Trophoblast cell (in vitro differentiated cells and primary cell): ENCODE results near the gene VPS16.
A peak's percentile ranks its signal among the peaks of the same experiment; 100 is the strongest.

Experiments used
- DNase-seq, 2 donors: peaks; one replicate each; pipeline ENCODE4 v3.0.0-alpha.2; 2016
- H2AFZ ChIP-seq: 2 replicates; pipeline ENCODE4 v1.6.1; 2013; ENCODE audit warnings: low read length, moderate library complexity, mild to moderate bottlenecking; ENCODE audit not compliant: insufficient read depth, poor library complexity
- H2AK5ac ChIP-seq: 2 replicates; pipeline ENCODE4 v1.6.1; 2013; ENCODE audit warnings: mild to moderate bottlenecking, low read length
- H2BK120ac ChIP-seq: 2 replicates; pipeline ENCODE4 v1.6.1; 2013; ENCODE audit warnings: low read length, mild to moderate bottlenecking, moderate library complexity; ENCODE audit not compliant: insufficient read depth, poor library complexity
- H2BK12ac ChIP-seq: 2 replicates; pipeline ENCODE4 v1.6.1; 2013; ENCODE audit warnings: mild to moderate bottlenecking, low read length, moderate library complexity
- H2BK5ac ChIP-seq: 2 replicates; pipeline ENCODE4 v1.6.1; 2013; ENCODE audit warnings: low read length, low read depth, moderate library complexity, mild to moderate bottlenecking; ENCODE audit not compliant: poor library complexity
- H3K14ac ChIP-seq: 2 replicates; pipeline ENCODE4 v1.6.1; 2013; ENCODE audit warnings: mild to moderate bottlenecking, low read length
- H3K18ac ChIP-seq: 2 replicates; pipeline ENCODE4 v1.6.1; 2013; ENCODE audit warnings: mild to moderate bottlenecking, low read length
- H3K23ac ChIP-seq: 2 replicates; pipeline ENCODE4 v1.6.1; 2013; ENCODE audit warnings: low read length
- H3K27ac ChIP-seq: 2 replicates; pipeline ENCODE4 v1.5.1; 2013; ENCODE audit warnings: low read depth, mild to moderate bottlenecking, inconsistent platforms, low read length, moderate library complexity
- H3K27me3 ChIP-seq: 2 replicates; pipeline ENCODE4 v1.6.1; 2013; ENCODE audit warnings: inconsistent platforms, mild to moderate bottlenecking, low read length, moderate library complexity; ENCODE audit not compliant: insufficient read depth
- H3K36me3 ChIP-seq, 2 experiments: 1 replicate in 1 of 2; 2 replicates in 1 of 2; pipeline ENCODE4 v1.6.1; 2013; ENCODE audit warnings: low read length in 2 of 2, mild to moderate bottlenecking in 2 of 2, moderate library complexity in 1 of 2; ENCODE audit not compliant: insufficient read depth in 2 of 2, control insufficient read depth in 1 of 2
- H3K4ac ChIP-seq: 2 replicates; pipeline ENCODE4 v1.6.1; 2013; ENCODE audit warnings: low read depth, mild to moderate bottlenecking, low read length, moderate library complexity
- H3K4me1 ChIP-seq, 2 experiments: 1 replicate in 1 of 2; 2 replicates in 1 of 2; pipeline ENCODE4 v1.6.1; 2013; ENCODE audit warnings: low read length in 2 of 2, mild to moderate bottlenecking in 2 of 2, moderate library complexity in 1 of 2; ENCODE audit not compliant: insufficient read depth in 2 of 2, control insufficient read depth in 1 of 2
- H3K4me2 ChIP-seq: 2 replicates; pipeline ENCODE4 v1.6.1; 2013; ENCODE audit warnings: inconsistent platforms, mild to moderate bottlenecking, low read length, moderate library complexity
- H3K4me3 ChIP-seq: 2 replicates; pipeline ENCODE4 v1.5.1; 2013; ENCODE audit warnings: mild to moderate bottlenecking, low read depth, low read length, inconsistent platforms
- H3K79me1 ChIP-seq: one replicate; pipeline ENCODE4 v1.6.1; 2013; ENCODE audit warnings: low read length
- H3K79me2 ChIP-seq: 2 replicates; pipeline ENCODE4 v1.6.1; 2013; ENCODE audit warnings: low read length, mild to moderate bottlenecking; ENCODE audit not compliant: control insufficient read depth, insufficient read depth, poor library complexity
- H3K9ac ChIP-seq: 2 replicates; pipeline ENCODE4 v1.6.1; 2013; ENCODE audit warnings: mild to moderate bottlenecking, low read length
- H3K9me3 ChIP-seq: 2 replicates; pipeline ENCODE4 v1.6.1; 2013; ENCODE audit warnings: low read depth, mild to moderate bottlenecking, control low read depth, inconsistent platforms, low read length; ENCODE audit not compliant: insufficient read depth
- H4K12ac ChIP-seq: 2 replicates; pipeline ENCODE4 v1.6.1; 2013; ENCODE audit warnings: low read depth, mild to moderate bottlenecking, low read length, moderate library complexity
- H4K8ac ChIP-seq: 2 replicates; pipeline ENCODE4 v1.6.1; 2013; ENCODE audit warnings: low read depth, mild to moderate bottlenecking, low read length, moderate library complexity
- H4K91ac ChIP-seq: one replicate; pipeline ENCODE4 v1.6.1; 2013; ENCODE audit warnings: low read depth, mild to moderate bottlenecking, low read length, moderate library complexity
- WGBS: extraction: QIAGEN DNeasy Blood & Tissue Kit; methylation state at CpG from one replicate; pipeline ENCODE4 v1.1.7; 2013; ENCODE audit warnings: missing lambda C conversion rate; ENCODE audit not compliant: insufficient read length, insufficient coverage; ENCODE audit errors: extremely low coverage; 5-methylcytosine and 5-hydroxymethylcytosine counted together

VPS16 gene

GRCh38 chr20:2812189-2812588, 28.4 kb upstream of the VPS16 start:
- H3K79me2 ChIP-seq, result no peaks in the 10 kb centered on the region
- H3K23ac ChIP-seq, result no peak overlapping the region
- H3K4me2 ChIP-seq, result no peak overlapping the region
- no peak overlapping the region for H3K4ac ChIP-seq
- H4K12ac ChIP-seq, result no peak overlapping the region
- no peak overlapping the region for H4K8ac ChIP-seq
- H3K9ac ChIP-seq, result no peak overlapping the region
- H2AFZ ChIP-seq, result no peak overlapping the region
- H3K36me3 ChIP-seq, result no peaks in the 10 kb centered on the region
- no peak overlapping the region for H3K4me3 ChIP-seq
- DNase-seq, result no peak
- no CpG with 5 or more reads among the region's 3 CpGs for WGBS
- no peak overlapping the region for H2BK5ac ChIP-seq
- H3K14ac ChIP-seq, result no peak overlapping the region
- H2AK5ac ChIP-seq, result no peak overlapping the region
- H2BK120ac ChIP-seq, result no peak overlapping the region
- no peak overlapping the region for H3K27ac ChIP-seq
- peaks cover 2 to 11% of the 10 kb centered on the region in 2 experiments for H3K4me1 ChIP-seq
- H3K79me1 ChIP-seq, result no peaks in the 10 kb centered on the region
- no peak overlapping the region for H3K18ac ChIP-seq
- H2BK12ac ChIP-seq, result no peak overlapping the region
- H4K91ac ChIP-seq, result no peak overlapping the region
- H3K27me3 ChIP-seq, result peaks cover 5% of the 10 kb centered on the region
- H3K9me3 ChIP-seq, result no peaks in the 10 kb centered on the region

- no peak overlapping the region for H3K9ac ChIP-seq
- H2BK120ac ChIP-seq, result no peak overlapping the region
- H3K4ac ChIP-seq, result no peak overlapping the region
- no peak overlapping the region for H4K12ac ChIP-seq
- H4K91ac ChIP-seq, result no peak overlapping the region
- no peak overlapping the region for H3K27ac ChIP-seq
- DNase-seq, result peak; percentile 65 to 79
- H3K79me2 ChIP-seq, result no peaks in the 10 kb centered on the region
- no peaks in the 10 kb centered on the region for H3K79me1 ChIP-seq
- no peak overlapping the region for H2BK12ac ChIP-seq
- H3K27me3 ChIP-seq, result no peaks in the 10 kb centered on the region
- no peaks in the 10 kb centered on the region for H3K9me3 ChIP-seq
- no peak overlapping the region for H2BK5ac ChIP-seq
- peaks cover 2 to 11% of the 10 kb centered on the region in 2 experiments for H3K4me1 ChIP-seq
- H3K4me2 ChIP-seq, result no peak overlapping the region
- H3K4me3 ChIP-seq, result no peak overlapping the region
- no peak overlapping the region for H2AK5ac ChIP-seq
- H3K14ac ChIP-seq, result no peak overlapping the region
- H3K36me3 ChIP-seq, result no peaks in the 10 kb centered on the region
- H3K18ac ChIP-seq, result no peak overlapping the region
- no peak overlapping the region for H3K23ac ChIP-seq
- WGBS, result no CpG with 5 or more reads among the region's 1 CpG
- no peak overlapping the region for H2AFZ ChIP-seq
- H4K8ac ChIP-seq, result no peak overlapping the region
These were observed 26.5 kb upstream of the VPS16 start for GRCh38 chr20:2814076-2814475.

- H2BK12ac ChIP-seq, result no peak within 1 kb of the TSS
- peaks cover 2 to 11% of the 10 kb centered on the region in 2 experiments for H3K4me1 ChIP-seq
- H4K91ac ChIP-seq, result peak within 1 kb of the TSS; percentile 63
- H3K4me3 ChIP-seq, result no peak within 1 kb of the TSS
- H3K27me3 ChIP-seq, result no peaks in the 10 kb centered on the region
- H2BK5ac ChIP-seq, result no peak within 1 kb of the TSS
- H3K18ac ChIP-seq, result no peak within 1 kb of the TSS
- no peaks in the 10 kb centered on the region for H3K36me3 ChIP-seq
- H3K27ac ChIP-seq, result peak within 1 kb of the TSS; percentile 43
- peak; percentile 97 to 98 for DNase-seq
- H2BK120ac ChIP-seq, result peak within 1 kb of the TSS; percentile 56
- WGBS, result no CpG with 5 or more reads among the region's 5 CpGs
- no peaks in the 10 kb centered on the region for H3K79me2 ChIP-seq
- peak within 1 kb of the TSS; percentile 22 for H3K14ac ChIP-seq
- no peak within 1 kb of the TSS for H3K9ac ChIP-seq
- H4K8ac ChIP-seq, result no peak within 1 kb of the TSS
- H3K79me1 ChIP-seq, result no peaks in the 10 kb centered on the region
- no peak within 1 kb of the TSS for H4K12ac ChIP-seq
- H3K4ac ChIP-seq, result no peak within 1 kb of the TSS
- no peak within 1 kb of the TSS for H2AFZ ChIP-seq
- H3K4me2 ChIP-seq, result no peak within 1 kb of the TSS
- H3K23ac ChIP-seq, result no peak within 1 kb of the TSS
- no peaks in the 10 kb centered on the region for H3K9me3 ChIP-seq
- no peak within 1 kb of the TSS for H2AK5ac ChIP-seq
These were observed 25.9 kb upstream of the VPS16 start, which contains the start of gene C20orf141 for GRCh38 chr20:2814587-2815051. Gene C20orf141 (plus strand): TSS chr20:2814987. CDS start chr20:2815185, 198 bp downstream.

DNA sequence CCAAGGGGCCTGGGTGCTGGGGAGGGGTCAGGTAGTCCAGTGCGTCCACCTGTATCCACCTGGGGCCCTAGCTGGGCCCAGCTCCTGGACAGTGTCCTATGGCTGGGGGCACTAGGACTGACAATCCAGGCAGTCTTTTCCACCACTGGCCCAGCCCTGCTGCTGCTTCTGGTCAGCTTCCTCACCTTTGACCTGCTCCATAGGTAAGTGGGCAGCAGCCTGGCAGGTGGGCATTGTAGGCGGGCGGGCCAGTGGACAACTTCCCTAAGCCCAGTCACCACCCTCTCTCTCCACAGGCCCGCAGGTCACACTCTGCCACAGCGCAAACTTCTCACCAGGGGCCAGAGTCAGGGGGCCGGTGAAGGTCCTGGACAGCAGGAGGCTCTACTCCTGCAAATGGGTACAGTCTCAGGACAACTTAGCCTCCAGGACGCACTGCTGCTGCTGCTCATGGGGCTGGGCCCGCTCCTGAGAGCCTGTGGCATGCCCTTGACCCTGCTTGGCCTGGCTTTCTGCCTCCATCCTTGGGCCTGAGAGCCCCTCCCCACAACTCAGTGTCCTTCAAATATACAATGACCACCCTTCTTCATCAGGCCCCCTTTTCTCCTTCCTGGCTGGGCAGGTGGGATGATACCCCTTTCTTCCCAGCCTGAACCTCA, 25.2 kb upstream of the VPS16 start:
- DNase-seq, result no peak
- H3K79me2 ChIP-seq, result peaks cover under 1% of the 10 kb centered on the region
- H3K9ac ChIP-seq, result no peak overlapping the region
- H3K4ac ChIP-seq, result no peak overlapping the region
- no peak overlapping the region for H3K27ac ChIP-seq
- H3K14ac ChIP-seq, result peak overlapping the region; percentile 22
- peak overlapping the region; percentile 63 for H4K91ac ChIP-seq
- H3K4me1 ChIP-seq, result peaks cover 4 to 16% of the 10 kb centered on the region in 2 experiments
- no peak overlapping the region for H3K4me3 ChIP-seq
- no peaks in the 10 kb centered on the region for H3K36me3 ChIP-seq
- WGBS, result no CpG with 5 or more reads among the region's 8 CpGs
- no peaks in the 10 kb centered on the region for H3K9me3 ChIP-seq
- H4K12ac ChIP-seq, result no peak overlapping the region
- H3K79me1 ChIP-seq, result peaks cover 2% of the 10 kb centered on the region
- H3K23ac ChIP-seq, result no peak overlapping the region
- H2BK120ac ChIP-seq, result peak overlapping the region; percentile 56
- H2BK5ac ChIP-seq, result no peak overlapping the region
- H4K8ac ChIP-seq, result no peak overlapping the region
- H2AK5ac ChIP-seq, result no peak overlapping the region
- no peak overlapping the region for H3K4me2 ChIP-seq
- no peak overlapping the region for H2AFZ ChIP-seq
- no peak overlapping the region for H3K18ac ChIP-seq
- no peaks in the 10 kb centered on the region for H3K27me3 ChIP-seq
- H2BK12ac ChIP-seq, result no peak overlapping the region
